ENCODE results near the gene CUX1. TPM values are rescaled to one million over a fixed set of nuclear protein-coding genes. Genes with fewer than 3 reads are reported as not detected.

CUX1 gene
- total RNA-seq, 4 donors from 2014 or later, result 40.0 to 55.9 (median 47.3) TPM

DNA sequence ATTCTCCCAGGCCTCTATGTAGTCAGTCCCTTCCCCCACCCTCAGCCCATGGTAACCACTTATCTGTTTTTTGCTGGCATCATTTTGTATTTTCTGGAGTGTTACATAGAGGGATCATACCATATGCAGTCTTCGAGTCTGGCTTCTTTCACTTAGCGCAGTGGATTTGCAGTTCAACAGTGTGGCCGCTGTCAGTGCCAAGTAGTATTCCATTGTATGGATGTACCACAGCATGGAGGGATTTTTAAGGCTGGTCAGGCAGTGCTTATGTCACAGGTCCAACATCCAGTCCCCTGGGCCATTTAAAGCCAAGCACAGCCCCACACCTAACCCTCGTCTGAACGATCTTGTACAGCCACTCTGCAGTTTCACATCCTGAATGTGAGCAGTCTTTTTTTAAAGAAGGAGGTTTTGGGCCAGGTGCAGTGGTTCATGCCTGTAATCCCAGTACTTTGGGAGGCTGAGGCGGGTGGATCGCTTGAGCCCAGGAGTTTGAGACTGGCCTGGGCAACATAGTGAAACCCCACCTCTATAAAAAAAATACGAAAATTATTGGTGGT, 121.8 kb downstream of the CUX1 start:
- WGBS, 2 donors, result 84 to 98% methylated on average over 8 of the region's 8 CpGs
- Histone ChIP-seq H3K27ac (peak overlapping the region in 1 of 4 donors; percentile 21), H3K4me3 (no peak overlapping the region), H3K4me1 (peaks cover 47 to 78% (median 61%) of the 10 kb centered on the region in 3 donors), H3K27me3 (no peaks in the 10 kb centered on the region), H3K36me3 (no peaks in the 10 kb centered on the region), H3K9me3 (no peaks in the 10 kb centered on the region)
- no peak for TF ChIP-seq POLR2A (IDR thresholded peaks at IDR 0.05)
- TF ChIP-seq, protein P1, sequence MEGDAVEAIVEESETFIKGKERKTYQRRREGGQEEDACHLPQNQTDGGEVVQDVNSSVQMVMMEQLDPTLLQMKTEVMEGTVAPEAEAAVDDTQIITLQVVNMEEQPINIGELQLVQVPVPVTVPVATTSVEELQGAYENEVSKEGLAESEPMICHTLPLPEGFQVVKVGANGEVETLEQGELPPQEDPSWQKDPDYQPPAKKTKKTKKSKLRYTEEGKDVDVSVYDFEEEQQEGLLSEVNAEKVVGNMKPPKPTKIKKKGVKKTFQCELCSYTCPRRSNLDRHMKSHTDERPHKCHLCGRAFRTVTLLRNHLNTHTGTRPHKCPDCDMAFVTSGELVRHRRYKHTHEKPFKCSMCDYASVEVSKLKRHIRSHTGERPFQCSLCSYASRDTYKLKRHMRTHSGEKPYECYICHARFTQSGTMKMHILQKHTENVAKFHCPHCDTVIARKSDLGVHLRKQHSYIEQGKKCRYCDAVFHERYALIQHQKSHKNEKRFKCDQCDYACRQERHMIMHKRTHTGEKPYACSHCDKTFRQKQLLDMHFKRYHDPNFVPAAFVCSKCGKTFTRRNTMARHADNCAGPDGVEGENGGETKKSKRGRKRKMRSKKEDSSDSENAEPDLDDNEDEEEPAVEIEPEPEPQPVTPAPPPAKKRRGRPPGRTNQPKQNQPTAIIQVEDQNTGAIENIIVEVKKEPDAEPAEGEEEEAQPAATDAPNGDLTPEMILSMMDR (IDR thresholded peaks at IDR 0.05), result no peak
- intact Hi-C loops (cut with DNase I), result no loop called here
- DNase-seq, result no peak

- Histone ChIP-seq H3K36me3 (no peaks in the 10 kb centered on the region), H3K9me3 (no peaks in the 10 kb centered on the region), H3K4me3 (no peak overlapping the region), H3K27me3 (no peaks in the 10 kb centered on the region), H3K27ac (peak overlapping the region in 3 of 4 donors; percentile 77 to 91 (median 90)), H3K4me1 (peaks cover 42 to 78% (median 62%) of the 10 kb centered on the region in 3 donors)
- DNase-seq, result no peak
- no peak for TF ChIP-seq POLR2A (IDR thresholded peaks at IDR 0.05)
- TF ChIP-seq, protein P1 (IDR thresholded peaks at IDR 0.05), result no peak
- intact Hi-C loops (cut with DNase I), result no loop called here
- 84% methylated on average over 10 of the region's 10 CpGs for WGBS, 2 donors
Measured at GRCh38 chr7:101940151-101940550, 122.7 kb downstream of the CUX1 start.

DNA sequence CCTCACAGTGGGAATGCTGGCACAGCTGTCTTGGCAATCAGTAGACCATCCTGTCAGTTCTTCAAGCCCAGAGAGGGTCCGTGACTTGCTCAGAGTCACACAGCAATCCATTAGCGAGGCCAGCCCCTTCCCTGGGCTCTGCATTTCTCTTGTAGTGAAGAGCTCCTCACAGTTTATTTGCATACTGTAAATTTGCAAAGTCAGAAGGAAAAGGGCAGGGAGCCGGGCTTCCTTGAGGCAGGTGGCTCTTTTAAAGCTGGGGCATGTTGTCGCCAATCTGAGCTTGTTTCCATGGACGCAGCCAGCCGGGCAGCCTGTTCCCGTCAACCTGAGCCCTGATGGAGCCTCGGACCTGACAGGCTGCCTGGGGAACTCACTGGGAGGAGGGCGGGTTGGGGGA, 123.4 kb downstream of the CUX1 start:
- H3K36me3 ChIP-seq, result no peaks in the 10 kb centered on the region
- no peak for DNase-seq
- H3K4me1 ChIP-seq, result peaks cover 35 to 78% (median 62%) of the 10 kb centered on the region in 3 donors
- H3K27ac ChIP-seq, result peak overlapping the region; percentile 77 to 91 (median 88)
- no peaks in the 10 kb centered on the region for H3K27me3 ChIP-seq
- H3K9me3 ChIP-seq, result no peaks in the 10 kb centered on the region
- peak overlapping the region in 1 of 4 donors; percentile 8 for H3K4me3 ChIP-seq
- TF ChIP-seq, protein P1 (IDR thresholded peaks at IDR 0.05), result no peak
- no peak for TF ChIP-seq POLR2A (IDR thresholded peaks at IDR 0.05)
- intact Hi-C loops (cut with DNase I), result no loop called here
- WGBS, 2 donors, result 20 to 28% methylated on average over 1 to 6 of the region's 9 CpGs

GRCh38 chr7:101941481-101942383, 124.3 kb downstream of the CUX1 start:
- Histone ChIP-seq H3K9me3 (no peaks in the 10 kb centered on the region), H3K4me1 (peaks cover 28 to 73% (median 55%) of the 10 kb centered on the region in 3 donors), H3K27me3 (no peaks in the 10 kb centered on the region), H3K27ac (peak overlapping the region; percentile 79 to 91 (median 88)), H3K36me3 (no peaks in the 10 kb centered on the region), H3K4me3 (peak overlapping the region in 1 of 4 donors; percentile 13)
- TF ChIP-seq, protein P1 (IDR thresholded peaks at IDR 0.05), result peak in 3 of 6 experiments; percentile 19 to 42 (median 29)
- TF ChIP-seq POLR2A (IDR thresholded peaks at IDR 0.05), result no peak
- no peak for DNase-seq
- 26 to 38% methylated on average over 11 to 12 of the region's 12 CpGs for WGBS, 2 donors
- intact Hi-C loops (cut with DNase I), result no loop called here

Data from esophagus squamous epithelium (tissue), 5 donors.